ENCODE measurements around the gene HLA-DOB.
A peak's percentile ranks its signal among the peaks of the same experiment; 100 is the strongest.
"Not testable (repeated sequence)": the region's sequence is repeated elsewhere in the genome, so short reads cannot be mapped to it uniquely, and the experiment has no call there.

HLA-DOB gene

DNA sequence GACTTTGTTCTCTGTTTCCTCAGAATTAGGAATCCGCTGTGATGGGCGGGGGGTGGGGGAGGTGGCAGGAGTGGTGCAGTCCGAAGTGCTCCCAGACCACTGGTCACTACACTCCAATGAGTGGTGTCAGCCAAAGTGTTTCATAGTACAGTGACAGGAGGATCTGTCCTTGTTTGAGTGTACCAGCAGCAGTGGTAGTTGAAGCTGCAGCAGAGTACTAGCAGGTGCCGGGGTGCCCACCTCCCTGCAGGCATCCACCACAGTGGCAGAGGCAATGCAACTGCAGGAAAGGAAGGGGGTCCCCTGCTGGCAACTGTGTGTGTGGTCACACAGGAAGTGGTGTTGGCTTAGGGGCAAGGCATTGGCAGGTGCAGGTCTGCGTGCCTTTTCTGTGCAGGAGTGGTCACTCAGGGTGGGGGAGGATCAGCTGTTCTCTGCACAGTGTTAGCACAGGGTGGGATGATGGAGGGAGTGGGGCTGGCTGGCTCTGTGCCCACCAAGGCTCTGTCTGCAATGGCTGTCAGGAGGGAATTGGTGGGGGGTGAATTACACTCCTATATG is 9.7 kb downstream of the HLA-DOB start:
- DNase-seq = no peak

DNA sequence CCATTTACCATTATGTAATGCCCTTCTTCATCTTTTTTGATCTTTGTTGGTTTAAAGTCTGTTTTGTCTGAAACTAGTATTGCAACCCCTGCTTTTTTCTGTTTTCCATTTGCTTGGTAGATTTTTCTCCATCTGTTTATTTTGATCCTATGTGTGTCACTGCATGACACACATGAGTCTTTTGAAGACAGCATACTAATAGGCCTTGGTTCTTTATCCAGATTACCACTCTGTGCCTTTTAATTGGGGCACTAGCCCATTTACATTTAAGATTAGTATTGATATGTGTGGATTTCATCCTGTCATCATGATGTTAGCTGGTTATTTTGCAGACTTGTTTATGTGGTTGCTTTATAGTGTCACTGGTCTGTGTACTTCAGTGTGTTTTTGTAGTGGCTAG is 11.4 kb downstream of the HLA-DOB start:
- not testable (repeated sequence) for DNase-seq

DNA sequence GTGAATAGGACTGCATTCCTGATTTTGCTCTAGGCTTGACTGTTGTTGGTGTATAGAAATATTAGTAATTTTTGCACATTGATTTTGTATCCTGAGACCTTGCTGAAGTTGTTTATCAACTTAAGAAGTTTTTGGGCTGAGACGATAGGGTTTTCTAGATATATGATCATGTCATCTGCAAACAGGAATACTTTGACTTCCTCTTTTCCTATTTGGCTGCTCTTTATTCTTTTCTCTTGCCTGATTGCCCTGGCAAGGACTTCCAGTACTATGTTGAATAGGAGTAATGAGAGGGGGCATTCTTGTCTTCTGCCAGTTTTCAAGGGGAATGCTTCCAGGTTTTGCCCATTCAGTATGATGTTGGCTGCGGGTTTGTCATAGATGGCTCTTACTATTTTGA is 13.4 kb downstream of the HLA-DOB start:
- no peak for DNase-seq

DNA sequence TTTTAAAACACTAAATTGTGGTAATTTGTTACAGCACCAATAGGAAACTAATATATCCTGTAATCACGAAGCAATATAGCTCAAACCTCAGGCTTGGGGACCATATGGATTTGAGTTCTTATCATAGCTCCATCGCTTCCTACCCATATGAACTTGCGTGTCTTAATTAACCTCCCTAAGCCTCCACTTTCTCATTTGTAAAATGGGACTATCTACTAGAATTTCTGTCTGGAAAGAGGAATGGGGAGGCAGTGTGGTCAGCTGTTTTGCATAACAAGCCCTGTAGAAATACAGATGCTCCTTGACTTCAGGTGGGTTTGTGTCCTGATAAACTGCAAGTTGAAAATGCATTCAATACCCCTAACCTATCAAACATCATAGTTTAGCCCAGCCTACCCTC is 17.1 kb downstream of the HLA-DOB start:
- DNase-seq = no peak

DNA sequence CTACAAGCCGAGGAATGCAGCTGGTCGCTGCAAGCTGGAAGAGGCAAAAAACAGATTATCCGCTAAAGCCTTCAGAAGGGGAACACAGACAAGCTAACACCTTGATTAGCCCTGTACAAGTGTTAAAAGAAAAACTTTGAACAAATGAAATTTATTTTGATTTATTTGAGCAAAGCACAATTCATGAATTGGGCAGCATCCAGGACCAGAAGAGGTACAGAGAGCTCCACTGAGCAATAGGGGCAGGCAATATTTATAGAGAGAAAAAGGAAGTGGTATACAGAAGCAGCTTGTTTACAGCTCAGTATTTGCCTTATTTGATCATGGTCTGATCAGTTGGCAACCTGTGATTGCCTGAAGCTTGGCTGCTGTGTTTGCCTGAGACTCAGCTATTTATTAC is 17.6 kb downstream of the HLA-DOB start:
- DNase-seq = no peak

DNA sequence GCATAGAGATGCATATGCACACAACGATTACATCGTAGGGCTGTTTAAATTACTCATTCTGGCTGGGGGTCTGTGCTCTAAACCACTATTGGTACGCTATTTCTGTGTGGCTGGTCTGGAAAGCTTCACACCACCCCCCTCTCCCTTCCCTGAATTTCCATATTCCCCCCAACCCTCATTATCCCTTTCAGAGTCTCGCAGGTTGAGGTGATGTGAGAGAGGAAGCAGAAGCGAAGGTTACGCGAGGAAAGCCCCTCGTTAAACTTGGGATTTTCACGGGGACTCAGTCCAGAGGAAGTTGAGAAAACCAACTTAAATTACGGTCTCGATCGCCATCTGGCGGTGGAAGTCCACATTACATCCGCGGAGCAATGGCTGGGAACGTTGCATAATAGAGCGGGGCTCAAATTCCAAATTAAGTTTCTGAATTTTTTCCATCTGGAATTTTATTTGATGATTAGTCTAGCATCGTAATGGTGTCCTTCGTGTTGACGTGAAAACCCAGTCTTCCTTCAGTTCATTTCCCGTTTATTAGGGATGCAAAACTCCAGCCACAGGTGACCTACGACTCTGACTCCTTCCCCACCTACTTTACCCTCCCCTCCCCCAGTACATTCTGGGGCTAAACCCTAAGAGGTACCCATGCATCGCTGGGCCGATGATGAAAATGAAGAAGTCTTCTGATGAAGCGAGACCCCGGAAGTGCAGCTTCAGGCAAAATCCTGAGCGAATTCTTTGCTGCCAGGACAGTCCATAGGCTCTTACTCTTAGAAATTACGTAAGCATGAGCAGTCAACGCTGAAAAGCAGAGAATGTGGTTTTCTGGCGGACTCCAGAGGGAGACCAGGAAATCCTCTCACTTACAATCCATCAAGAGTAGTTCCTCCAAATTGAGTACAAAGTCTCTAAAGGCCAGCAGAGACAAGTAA is 19.7 kb downstream of the HLA-DOB start:
- DNase-seq = peak; percentile 64

DNA sequence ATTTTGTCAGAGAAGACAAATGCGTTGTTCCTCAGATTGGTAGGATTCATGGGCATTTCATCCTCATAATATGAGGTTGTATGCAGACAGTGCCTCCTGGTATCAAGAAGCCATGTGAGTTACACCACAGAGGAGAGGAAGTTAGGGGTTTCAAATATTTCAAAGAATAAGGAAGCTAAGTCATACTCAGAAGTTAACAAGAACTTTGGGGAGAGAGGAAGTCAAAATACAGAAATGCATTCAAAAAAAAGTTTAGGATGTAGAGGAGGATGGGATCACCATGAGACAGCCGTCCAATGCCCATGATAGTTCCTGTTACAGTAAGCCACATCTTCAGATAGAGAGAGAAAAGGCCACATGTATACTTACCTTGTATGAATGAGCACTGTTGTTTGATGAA is 22.3 kb downstream of the HLA-DOB start:
- DNase-seq = no peak

DNA sequence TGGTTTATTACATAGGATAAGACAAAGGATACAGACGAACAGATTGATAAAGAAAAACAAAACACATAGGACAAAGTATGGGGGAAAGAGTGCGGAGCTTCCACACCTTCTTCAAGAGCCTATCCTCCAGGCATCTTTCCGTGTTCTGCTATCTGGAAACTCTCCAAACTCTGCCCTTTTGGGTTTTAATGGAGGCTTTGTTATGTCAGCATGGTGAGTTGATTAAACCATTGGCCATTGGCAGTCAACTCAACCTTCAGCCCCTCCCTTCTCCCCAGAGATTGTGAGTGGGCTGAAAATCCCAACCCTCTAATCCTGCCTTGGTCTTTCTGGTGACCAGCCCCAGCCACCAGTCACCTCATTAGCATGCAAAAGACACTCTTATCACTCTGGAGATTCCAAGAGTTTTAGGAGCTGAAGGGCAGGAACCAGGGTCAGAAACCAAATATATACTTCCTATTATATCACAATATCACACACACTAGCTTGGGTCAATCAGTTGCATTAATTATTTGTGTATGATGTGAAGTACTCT is 23.8 kb downstream of the HLA-DOB start:
- DNase-seq = no peak

DNA sequence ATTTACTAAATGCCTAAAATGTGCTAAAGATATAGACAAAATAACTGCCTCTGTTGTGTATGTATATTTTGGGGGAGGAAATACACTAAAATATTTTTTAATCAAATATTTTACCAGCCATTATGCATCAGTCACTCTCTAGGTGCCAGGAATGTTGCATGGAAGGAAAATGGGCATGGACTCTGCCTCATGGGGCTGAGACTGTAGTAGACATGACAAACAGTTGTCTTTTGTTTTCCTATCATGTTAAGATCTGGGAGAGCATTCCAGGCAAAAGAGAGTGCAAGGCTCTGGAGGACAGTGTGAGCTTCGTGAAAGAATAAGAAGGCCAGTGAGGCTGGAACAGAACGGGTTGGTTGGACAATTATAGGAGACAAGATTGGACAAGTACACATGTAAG is 26.5 kb downstream of the HLA-DOB start:
- no peak for DNase-seq

DNA sequence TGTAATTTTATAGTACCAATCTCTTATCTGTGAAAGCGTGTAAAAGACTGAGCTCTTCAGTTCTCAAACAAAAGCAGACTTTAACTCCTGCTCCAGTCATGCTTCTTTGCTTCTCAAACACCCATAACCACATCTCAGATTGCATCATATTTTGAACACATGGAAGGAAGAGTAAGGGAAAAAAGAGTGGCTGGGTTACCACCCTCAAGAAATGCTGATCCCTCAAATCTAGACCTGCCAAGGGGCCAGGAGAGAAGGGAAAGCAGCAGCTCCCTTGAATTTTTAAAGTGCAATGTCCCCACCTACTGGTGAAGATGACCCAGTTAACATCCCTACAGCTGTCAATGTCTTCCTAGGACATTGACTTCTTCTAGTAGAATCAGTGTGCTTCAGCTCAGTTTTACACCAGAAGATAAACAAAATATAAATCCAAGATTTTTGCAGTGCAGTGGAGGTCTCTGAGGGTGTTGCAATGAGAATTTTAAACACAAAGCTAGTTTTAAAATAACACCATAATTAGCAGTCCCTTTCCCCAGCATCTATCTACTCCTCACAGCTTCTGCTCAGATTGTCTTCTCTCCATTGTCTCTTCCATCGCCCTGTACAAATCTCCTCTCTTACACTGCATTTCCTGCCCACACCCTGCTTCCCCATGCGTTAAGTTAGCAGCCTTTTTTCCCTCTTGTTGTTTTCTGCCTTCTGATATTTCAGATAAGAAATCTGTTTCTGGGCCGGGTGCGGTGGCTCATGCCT is 30.8 kb downstream of the HLA-DOB start:
- peak; percentile 64 for DNase-seq

DNA sequence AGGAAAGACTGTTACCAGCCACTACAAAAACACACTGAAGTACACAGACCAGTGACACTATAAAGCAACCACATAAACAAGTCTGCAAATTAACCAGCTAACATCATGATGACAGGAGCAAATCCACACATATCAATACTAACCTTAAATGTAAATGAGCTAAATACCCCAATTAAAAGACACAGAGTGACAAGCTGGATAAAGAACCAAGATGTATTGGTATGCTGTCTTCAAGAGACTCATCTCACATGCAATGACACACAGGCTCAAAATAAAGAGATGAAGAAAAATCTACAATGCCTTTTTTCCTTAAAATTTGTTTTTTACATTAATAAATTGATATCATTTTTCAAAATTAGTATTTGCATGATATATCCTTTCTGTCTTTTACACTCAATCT is 33.9 kb downstream of the HLA-DOB start:
- DNase-seq = not testable (repeated sequence)

DNA sequence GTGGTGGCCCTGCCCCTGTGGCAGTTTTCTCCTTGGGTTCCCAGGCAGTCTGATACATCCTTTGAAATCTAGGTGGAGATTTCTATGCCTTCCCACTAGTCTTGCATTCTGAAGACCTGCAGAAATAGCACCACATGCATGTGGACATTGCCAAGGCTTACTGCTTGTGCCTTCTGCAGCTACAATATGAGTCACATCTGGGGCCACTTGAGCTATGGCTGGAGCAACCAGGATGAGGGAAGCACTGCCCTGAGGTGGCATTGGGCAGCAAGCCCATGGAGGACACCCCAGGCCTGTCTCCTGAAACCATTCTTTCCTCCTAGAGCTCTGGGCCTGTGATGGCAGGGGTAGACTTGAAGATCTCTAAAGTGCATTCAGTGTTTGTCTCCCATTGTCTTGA is 37.8 kb downstream of the HLA-DOB start:
- DNase-seq = no peak

DNA sequence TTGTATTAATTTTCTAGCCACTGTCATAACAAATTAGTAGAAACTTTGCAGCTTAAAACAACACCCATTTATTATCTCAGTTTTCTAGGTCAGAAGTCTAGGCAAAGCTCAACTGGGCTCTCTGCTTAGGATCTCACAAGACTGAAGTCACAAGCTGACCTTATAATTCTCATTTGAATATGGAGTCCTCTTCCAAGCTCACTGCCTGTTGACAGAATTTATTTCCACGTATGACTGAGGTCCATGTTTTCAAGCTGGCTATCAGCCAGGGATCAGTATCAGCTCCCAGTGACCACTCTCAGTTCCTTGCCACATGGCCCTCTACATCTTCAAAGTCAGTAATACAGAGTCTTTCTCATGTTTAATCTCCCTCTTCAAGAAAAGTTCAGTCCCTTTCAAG is 41.7 kb downstream of the HLA-DOB start:
- no peak for DNase-seq

DNA sequence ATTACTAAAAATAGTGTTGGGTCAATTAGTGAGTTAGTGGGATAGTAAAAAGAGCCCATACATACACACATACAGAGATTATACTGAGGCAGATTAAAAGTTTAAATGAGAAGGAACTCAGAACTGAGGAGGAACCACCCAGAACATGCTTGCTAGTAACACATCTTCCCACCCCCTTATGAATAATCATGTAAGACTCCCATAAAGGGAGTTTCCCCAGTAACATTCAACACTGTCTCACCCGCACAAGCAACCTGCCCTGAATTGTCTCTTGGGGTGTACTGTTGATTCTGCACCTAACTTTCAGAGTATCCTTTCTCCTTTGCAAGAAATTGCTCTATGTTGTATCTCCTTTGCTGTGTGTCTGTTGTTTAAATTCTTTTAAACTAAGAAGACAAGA is 42.4 kb downstream of the HLA-DOB start:
- DNase-seq = no peak

DNA sequence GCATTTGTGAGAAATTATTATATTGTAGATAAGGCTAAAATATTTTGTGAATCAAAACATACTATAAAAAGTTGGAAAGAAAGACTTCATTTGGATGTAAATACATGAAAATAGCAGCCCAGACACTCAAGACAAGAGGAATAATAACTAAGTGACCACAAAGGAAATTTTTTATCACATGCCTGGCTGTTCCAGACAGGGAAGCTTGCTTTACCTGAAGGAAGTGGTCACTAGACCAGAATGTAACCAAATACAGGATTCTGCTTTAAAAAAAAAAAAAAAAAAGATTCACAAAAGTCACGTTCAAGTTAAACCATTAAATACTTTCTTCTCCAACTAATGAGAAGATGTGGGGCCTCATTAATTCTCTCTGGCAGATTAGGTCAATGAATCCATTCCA is 44.1 kb downstream of the HLA-DOB start:
- DNase-seq = no peak

DNA sequence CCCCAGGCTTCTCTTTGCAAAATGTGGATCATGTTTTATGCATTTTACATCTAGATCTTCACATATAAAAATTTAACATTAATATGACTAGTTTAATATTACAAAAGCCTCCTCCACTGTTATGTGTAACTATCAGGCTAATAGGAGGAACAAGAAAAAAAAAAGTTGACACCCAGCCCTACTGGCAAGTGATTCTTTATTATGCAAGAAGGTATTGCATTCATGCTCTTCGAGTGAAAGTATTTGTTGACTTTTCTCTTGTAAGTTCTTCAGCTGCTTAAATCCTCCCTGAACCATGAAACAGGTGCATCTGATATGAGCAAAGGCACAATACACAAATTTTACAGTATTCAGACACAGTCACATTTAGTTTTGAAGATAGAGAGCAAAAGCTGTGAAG is 52.8 kb downstream of the HLA-DOB start:
- no peak for DNase-seq

DNA sequence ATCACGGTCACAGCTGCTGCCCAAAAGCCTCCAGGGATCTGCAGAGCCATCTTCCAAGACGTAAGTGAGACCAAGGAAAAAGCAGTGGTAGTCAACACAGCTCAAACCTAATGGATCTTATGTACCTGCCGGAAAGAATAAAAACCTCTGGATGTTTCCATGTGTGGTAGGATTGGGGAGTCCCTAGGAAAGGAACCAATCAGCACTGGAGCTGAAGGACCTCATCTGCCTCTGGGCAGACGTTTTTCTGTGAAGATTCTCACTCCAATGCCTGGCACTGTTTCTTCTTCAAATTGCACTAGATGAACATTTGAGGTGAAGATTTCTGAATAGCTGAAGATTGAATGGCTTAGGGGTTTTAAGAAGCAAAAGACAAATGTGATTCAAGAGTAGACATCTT is 53.4 kb downstream of the HLA-DOB start, which contains the start of gene HLA-DQB2:
HLA-DQB2 (minus strand) TSS at position 112 of the 400 bp plus-strand sequence; CDS start at position 50, 62 bp downstream.
- no peak for DNase-seq
